ENCODE results near the gene C2CD4D. TPM values are rescaled to one million over a fixed set of nuclear protein-coding genes. Genes with fewer than 3 reads are reported as not detected.

C2CD4D gene
- total and polyA plus RNA-seq, 7 donors = 0.20 to 0.69 (median 0.60) TPM; not detected in 4

GRCh38 chr1:151838222-151839081, 1.2 kb downstream of the C2CD4D start:
- intact Hi-C loops (cut with DNase I) = no loop called here
- Histone ChIP-seq H3K27ac (peak overlapping the region in 1 of 4 donors; percentile 8), H3K4me3 (peak overlapping the region; percentile 10 to 56 (median 44)), H3K27me3 (peaks cover 30 to 74% (median 36%) of the 10 kb centered on the region in 3 donors), H3K9me3 (no peaks in the 10 kb centered on the region), H3K36me3 (no peaks in the 10 kb centered on the region), H3K4me1 (peaks cover 0 to 27% (median 25%) of the 10 kb centered on the region in 4 donors)
- TF ChIP-seq, protein P1, sequence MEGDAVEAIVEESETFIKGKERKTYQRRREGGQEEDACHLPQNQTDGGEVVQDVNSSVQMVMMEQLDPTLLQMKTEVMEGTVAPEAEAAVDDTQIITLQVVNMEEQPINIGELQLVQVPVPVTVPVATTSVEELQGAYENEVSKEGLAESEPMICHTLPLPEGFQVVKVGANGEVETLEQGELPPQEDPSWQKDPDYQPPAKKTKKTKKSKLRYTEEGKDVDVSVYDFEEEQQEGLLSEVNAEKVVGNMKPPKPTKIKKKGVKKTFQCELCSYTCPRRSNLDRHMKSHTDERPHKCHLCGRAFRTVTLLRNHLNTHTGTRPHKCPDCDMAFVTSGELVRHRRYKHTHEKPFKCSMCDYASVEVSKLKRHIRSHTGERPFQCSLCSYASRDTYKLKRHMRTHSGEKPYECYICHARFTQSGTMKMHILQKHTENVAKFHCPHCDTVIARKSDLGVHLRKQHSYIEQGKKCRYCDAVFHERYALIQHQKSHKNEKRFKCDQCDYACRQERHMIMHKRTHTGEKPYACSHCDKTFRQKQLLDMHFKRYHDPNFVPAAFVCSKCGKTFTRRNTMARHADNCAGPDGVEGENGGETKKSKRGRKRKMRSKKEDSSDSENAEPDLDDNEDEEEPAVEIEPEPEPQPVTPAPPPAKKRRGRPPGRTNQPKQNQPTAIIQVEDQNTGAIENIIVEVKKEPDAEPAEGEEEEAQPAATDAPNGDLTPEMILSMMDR (IDR thresholded peaks at IDR 0.05) = no peak
- TF ChIP-seq POLR2A (IDR thresholded peaks at IDR 0.05) = no peak
- TF ChIP-seq POLR2AphosphoS5 (IDR thresholded peaks at IDR 0.05) = no peak
- no peak for TF ChIP-seq EP300 (IDR thresholded peaks at IDR 0.05)
- no peak for DNase-seq
- WGBS, 2 donors = 28 to 76% methylated on average over 117 of the region's 117 CpGs

- H3K4me1 ChIP-seq = peaks cover 0 to 27% (median 25%) of the 10 kb centered on the region in 4 donors
- no peak overlapping the region for H3K27ac ChIP-seq
- TF ChIP-seq, protein P1 (IDR thresholded peaks at IDR 0.05) = no peak
- TF ChIP-seq POLR2AphosphoS5 (IDR thresholded peaks at IDR 0.05) (no peak), POLR2A (IDR thresholded peaks at IDR 0.05) (no peak)
- no peaks in the 10 kb centered on the region for H3K36me3 ChIP-seq
- intact Hi-C loops (cut with DNase I) = no loop called here
- H3K9me3 ChIP-seq = no peaks in the 10 kb centered on the region
- no peak for DNase-seq
- H3K4me3 ChIP-seq = peak overlapping the region in 3 of 4 donors; percentile 35 to 56 (median 52)
- peaks cover 30 to 80% (median 36%) of the 10 kb centered on the region in 3 donors for H3K27me3 ChIP-seq
- WGBS, 2 donors = 25 to 77% methylated on average over 26 of the region's 26 CpGs
Measured at GRCh38 chr1:151837884-151838221, 1.8 kb downstream of the C2CD4D start.

DNA sequence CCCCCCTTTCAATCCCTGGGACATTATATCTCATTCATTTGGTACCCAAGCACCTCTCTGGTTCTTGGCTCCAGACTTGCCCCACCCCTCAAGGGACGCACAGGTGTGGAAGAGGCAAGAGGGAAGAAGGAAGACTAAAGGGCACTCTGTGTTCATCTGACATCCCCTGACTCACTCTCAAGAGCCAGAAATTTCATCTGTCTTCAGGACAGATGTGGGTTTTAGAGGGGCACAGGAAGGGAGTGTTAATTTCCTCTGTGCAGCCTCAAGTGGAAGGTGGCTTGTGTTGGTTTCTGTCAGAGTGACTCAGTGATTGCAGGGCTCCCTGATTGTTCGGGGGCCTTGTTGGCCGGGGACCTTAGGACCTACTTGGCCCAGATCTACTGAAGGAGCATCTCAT, 2.4 kb downstream of the C2CD4D start:
- no peak for DNase-seq
- TF ChIP-seq EP300 (IDR thresholded peaks at IDR 0.05) = no peak
- TF ChIP-seq POLR2AphosphoS5 (IDR thresholded peaks at IDR 0.05) = no peak
- TF ChIP-seq, protein P1 (IDR thresholded peaks at IDR 0.05) = no peak
- TF ChIP-seq POLR2A (IDR thresholded peaks at IDR 0.05) = no peak
- intact Hi-C loops (cut with DNase I) = no loop called here
- WGBS, 2 donors = 18 to 31% methylated on average over 3 of the region's 3 CpGs
- no peaks in the 10 kb centered on the region for H3K9me3 ChIP-seq
- no peak overlapping the region for H3K4me3 ChIP-seq
- peaks cover 30 to 82% (median 36%) of the 10 kb centered on the region in 3 donors for H3K27me3 ChIP-seq
- no peaks in the 10 kb centered on the region for H3K36me3 ChIP-seq
- H3K4me1 ChIP-seq = peaks cover 0 to 31% (median 29%) of the 10 kb centered on the region in 4 donors
- H3K27ac ChIP-seq = no peak overlapping the region

DNA sequence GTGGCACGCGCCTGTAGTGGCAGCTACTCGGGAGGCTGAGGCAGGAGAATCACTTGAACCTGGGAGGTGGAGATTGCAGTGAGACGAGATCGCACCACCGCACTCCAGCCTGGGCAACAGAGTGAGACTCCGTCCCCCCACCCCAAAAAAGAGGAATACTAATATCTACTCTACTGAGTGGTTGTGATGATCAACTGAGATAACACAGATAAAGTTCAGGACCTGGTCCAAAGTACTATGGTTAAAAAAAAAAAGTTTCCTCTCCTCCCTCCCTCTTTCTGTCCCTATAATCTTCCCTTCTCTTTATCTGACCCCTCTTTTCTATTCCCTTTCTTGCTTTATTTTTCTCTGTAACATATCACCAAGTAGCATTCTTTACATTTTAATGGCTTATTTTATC, 4.0 kb downstream of the C2CD4D start:
- no peak for DNase-seq
- WGBS, 2 donors = 94 to 96% methylated on average over 7 of the region's 7 CpGs
- no peaks in the 10 kb centered on the region for H3K9me3 ChIP-seq
- H3K27me3 ChIP-seq = peaks cover 30 to 88% (median 42%) of the 10 kb centered on the region in 3 donors
- no peak for TF ChIP-seq EP300 (IDR thresholded peaks at IDR 0.05)
- no peak for TF ChIP-seq POLR2AphosphoS5 (IDR thresholded peaks at IDR 0.05)
- no peak for TF ChIP-seq POLR2A (IDR thresholded peaks at IDR 0.05)
- TF ChIP-seq, protein P1 (IDR thresholded peaks at IDR 0.05) = no peak
- no peak overlapping the region for H3K27ac ChIP-seq
- H3K36me3 ChIP-seq = no peaks in the 10 kb centered on the region
- H3K4me3 ChIP-seq = no peak overlapping the region
- intact Hi-C loops (cut with DNase I) = no loop called here
- peaks cover 0 to 32% (median 29%) of the 10 kb centered on the region in 4 donors for H3K4me1 ChIP-seq

All from sigmoid colon (tissue), 7 donors.